Stimulated activated CD4-positive, alpha-beta T cell treated with anti-CD3 and anti-CD28 coated beads, Interleukin-1b, Interleukin-23, amount 100 ng/mL, for 4 hours (primary cell): ENCODE results near the gene KCTD15.

ENCODE experiments used
- DNase-seq, 2 donors: peaks; one replicate each; pipeline ENCODE4 v3.0.0-alpha.2; 2020; ENCODE audit warnings: low read depth in 2 of 2

The KCTD15 gene

DNA sequence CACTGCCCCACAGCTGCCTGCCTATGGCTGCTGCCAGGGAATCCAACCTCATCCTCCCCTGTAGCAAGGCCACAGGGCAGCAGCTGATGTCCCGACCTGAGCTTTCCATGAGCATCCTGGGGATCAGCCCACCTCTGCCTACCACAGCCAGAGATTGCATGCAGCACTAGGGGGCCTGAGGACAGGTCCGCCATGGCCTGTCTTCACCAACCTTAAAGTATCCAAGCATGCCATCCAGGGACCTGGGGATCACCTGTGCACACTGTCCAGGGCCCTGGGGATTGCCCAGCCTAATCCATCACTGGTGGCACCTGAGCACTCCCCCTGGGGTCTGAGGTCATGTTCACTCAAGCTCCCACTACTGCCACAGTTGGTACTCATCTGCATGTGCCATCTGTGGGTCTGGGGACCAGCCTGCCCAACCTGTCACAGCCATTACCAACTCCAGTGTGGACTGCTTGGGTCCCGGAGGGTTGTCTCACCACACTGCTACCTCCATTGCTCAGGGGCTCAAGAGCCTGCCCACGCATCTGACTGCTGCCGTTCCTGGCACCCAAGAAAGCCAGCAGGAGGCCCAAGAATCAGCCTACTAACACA is 53.0 kb downstream of the KCTD15 start:
- DNase-seq: no peak

GRCh38 chr19:33859016-33859415 is 62.3 kb downstream of the KCTD15 start:
- DNase-seq: no peak

DNA sequence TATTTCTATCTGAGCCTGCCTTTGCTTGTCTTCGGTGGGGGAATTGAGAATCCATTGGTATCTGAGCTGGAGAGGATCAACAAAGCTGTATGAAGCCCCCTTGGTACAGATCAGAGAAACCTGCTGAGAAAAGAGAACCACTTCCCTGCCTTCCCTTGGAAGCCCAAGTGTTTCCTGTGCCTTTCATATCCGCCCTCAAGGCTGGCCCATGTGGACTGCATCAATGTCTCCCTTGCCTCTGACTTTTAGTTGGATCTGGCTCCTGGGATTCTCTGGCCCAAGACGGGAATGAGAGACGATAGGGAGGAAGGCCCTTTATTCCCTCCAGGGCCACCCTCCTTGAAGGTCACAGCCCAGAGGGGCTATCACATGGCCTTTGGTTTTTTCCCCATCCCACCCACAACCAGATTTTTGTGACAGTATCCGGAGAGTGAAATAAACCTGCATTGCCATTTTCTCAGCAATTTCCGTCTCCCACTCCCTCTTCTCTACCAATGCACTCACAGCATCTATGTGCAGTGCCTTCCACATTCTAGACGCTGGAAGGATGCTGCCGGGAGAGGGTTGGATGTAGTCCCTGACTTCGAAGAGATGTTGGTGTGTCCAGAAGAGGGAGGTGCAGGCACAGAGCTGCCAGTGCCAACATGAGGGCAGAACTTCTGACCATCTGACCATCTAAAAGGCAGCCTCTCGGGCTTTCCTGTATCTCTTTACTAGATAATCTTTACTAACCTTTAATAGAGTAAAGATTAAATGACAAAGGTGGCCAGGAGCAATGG is 63.8 kb downstream of the KCTD15 start:
- DNase-seq: no peak

DNA sequence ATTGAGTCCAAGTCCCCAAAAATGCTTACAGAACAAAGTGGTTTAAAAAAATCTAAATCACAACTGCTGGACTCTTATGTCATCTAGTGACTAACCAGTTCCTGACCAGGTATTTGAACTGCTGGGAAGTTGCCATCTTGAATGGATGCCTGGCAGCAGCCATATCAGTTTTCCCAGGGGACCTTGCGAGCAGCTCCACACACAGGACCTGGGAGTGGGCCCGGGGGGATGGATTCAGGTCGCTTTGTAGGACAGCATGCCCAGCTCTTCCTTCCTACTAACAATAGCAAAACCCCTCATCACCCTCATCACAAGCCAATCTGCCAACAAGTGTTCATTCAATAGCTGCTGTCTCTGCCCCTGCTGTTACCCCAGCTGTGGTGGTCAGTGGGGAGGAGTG is 65.3 kb downstream of the KCTD15 start:
- DNase-seq: no peak

GRCh38 chr19:33862981-33863380 is 66.3 kb downstream of the KCTD15 start:
- no peak for DNase-seq

DNA sequence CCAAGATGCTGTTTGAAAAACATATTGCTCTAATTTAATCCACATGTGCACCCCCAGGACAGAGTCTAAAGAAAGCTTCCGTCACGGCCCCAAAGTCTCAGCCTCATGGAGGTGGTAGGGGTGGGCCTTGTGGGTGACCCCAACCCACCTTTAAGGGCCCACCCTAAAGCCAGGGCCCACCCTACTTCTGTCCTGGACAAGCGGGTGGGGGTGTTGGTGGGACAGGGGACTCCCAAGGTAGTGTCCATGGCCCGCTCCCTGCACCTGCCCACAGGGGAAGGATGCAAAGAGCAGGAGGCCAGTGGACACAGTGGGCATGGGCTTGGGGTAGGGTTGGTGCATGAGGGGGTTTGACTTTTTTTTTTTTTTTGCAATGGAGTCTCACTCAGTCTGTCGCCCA is 66.8 kb downstream of the KCTD15 start:
- no peak for DNase-seq

DNA sequence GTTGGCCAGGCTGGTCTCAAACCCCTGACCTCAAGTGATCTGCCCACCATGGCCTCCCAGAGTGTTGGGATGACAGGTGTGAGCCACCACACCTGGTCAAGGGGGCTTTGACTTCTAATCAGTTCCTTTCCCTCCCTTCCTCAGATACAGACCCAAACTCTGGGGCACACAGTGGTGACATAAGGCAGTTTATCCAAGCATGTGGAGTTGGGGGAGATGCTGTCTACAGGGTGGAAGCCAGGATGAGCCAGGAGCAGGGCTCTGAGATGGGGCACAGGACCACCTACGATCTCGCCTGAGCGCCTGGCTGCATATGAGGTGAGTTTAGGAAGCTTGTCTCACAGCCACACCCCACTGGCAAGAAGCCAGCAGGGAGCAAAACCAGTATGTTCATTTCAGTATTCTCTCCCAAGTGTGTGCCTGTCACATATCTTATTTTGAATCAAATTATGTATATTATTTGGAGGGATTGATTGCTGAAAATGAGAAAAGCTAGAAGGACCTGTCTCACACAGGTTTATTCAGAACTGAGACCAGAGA is 67.7 kb downstream of the KCTD15 start:
- no peak for DNase-seq

DNA sequence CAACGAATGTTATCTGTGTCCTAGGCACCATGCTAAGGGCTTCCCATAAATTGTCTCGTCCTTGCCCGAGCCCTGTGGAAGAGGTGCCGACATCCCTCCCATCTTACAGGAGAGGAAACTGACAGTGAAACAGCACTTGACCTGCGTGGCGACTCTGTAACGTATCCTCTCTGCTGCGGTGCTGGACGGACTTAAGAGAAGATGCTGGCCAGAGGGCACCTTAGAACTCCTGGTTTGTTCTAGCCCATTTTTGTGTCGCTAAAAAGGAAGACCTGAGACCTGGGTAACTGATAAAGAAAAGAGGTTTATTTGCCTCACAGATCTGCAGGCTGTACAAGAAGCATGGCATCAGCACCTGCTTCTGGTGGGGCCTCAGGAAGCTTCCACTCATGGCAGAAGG is 68.6 kb downstream of the KCTD15 start:
- no peak for DNase-seq
